Tibial artery (tissue), 4 donors: Measurements from ENCODE around the gene CYP27B1.

Experiments
- DNase-seq, 2 donors: peaks; one replicate each; pipeline ENCODE4 v3.0.0-alpha.2; 2019
- H3K27ac ChIP-seq, 2 donors: fragments of 200-600 bp; sonication (generic) in 1 of 2; 1 replicate in 1 of 2; 2 replicates in 1 of 2; pipeline ENCODE4 v1.5.1; 2018 to 2019; ENCODE audit warnings: mild to moderate bottlenecking in 1 of 2
- H3K27me3 ChIP-seq, 2 donors: fragments of 200-600 bp; sonication (generic) in 1 of 2; one replicate each; pipeline versions ENCODE4 v1.5.1 to v1.6.0; 2016 to 2019
- H3K36me3 ChIP-seq, 3 donors: fragments of 200-600 bp; sonication (generic) in 2 of 3; one replicate each; pipeline ENCODE4 v1.5.1; 2016 to 2019; ENCODE audit warnings: mild to moderate bottlenecking in 2 of 3
- H3K4me1 ChIP-seq, 4 donors: fragments of 200-600 bp; sonication (generic) in 2 of 4; 1 replicate in 3 of 4; 2 replicates in 1 of 4; pipeline ENCODE4 v1.5.1; 2016 to 2019
- H3K4me3 ChIP-seq, 2 donors: fragments of 200-600 bp; sonication (generic) in 1 of 2; 1 replicate in 1 of 2; 2 replicates in 1 of 2; pipeline ENCODE4 v1.5.1; 2018 to 2019; ENCODE audit warnings: mild to moderate bottlenecking in 2 of 2
- H3K9me3 ChIP-seq, 3 donors: fragments of 200-600 bp; sonication (generic) in 1 of 3; one replicate each; pipeline ENCODE4 v1.5.1; 2016 to 2019
- CTCF ChIP-seq, 2 experiments: fragments of 200-600 bp in 1 of 2; fragments of 450-650 bp in 1 of 2; IDR thresholded peaks; one replicate each; pipeline ENCODE4 v1.5.1; 2017 to 2019; ENCODE audit warnings: antibody characterized with exemption in 2 of 2, mild to moderate bottlenecking in 1 of 2, moderate library complexity in 1 of 2
- intact Hi-C: fragments of 100-400 bp; cut with DNase I; formaldehyde crosslinking; loops from one replicate; pipeline ENCODE4 v1.15.0; 2023; ENCODE audit warnings: low total_unique reads

Gene CYP27B1

GRCh38 chr12:57779736-57780135 is 12.9 kb upstream of the CYP27B1 start:
- H3K9me3 ChIP-seq: no peaks in the 10 kb centered on the region
- no peak for DNase-seq
- H3K4me1 ChIP-seq: peaks cover 0 to 18% (median 11%) of the 10 kb centered on the region in 4 donors
- no peak overlapping the region for H3K4me3 ChIP-seq
- H3K27me3 ChIP-seq: no peaks in the 10 kb centered on the region
- no peak for TF ChIP-seq CTCF (IDR thresholded peaks at IDR 0.05)
- H3K27ac ChIP-seq: no peak overlapping the region
- intact Hi-C loops: no loop called here
- peaks cover 0 to 33% (median 0%) of the 10 kb centered on the region in 3 donors for H3K36me3 ChIP-seq

- H3K4me1 ChIP-seq: peaks cover 0 to 15% (median 6%) of the 10 kb centered on the region in 4 donors
- no peaks in the 10 kb centered on the region for H3K27me3 ChIP-seq
- no peaks in the 10 kb centered on the region for H3K9me3 ChIP-seq
- H3K36me3 ChIP-seq: peaks cover 0 to 33% (median 0%) of the 10 kb centered on the region in 3 donors
- no peak for DNase-seq
- H3K27ac ChIP-seq: no peak overlapping the region
- no peak overlapping the region for H3K4me3 ChIP-seq
- no peak for TF ChIP-seq CTCF (IDR thresholded peaks at IDR 0.05)
- intact Hi-C loops: no loop called here
These were observed 11.0 kb upstream of the CYP27B1 start for GRCh38 chr12:57777911-57778310.

GRCh38 chr12:57777367-57777766 is 10.5 kb upstream of the CYP27B1 start:
- Histone ChIP-seq H3K27me3 (no peaks in the 10 kb centered on the region), H3K4me1 (peaks cover 0 to 15% (median 6%) of the 10 kb centered on the region in 4 donors)

GRCh38 chr12:57776247-57776587 is 9.3 kb upstream of the CYP27B1 start:
- H3K36me3 ChIP-seq: peaks cover 0 to 32% (median 0%) of the 10 kb centered on the region in 3 donors
- no peak for TF ChIP-seq CTCF (IDR thresholded peaks at IDR 0.05)
- peaks cover 0 to 14% (median 11%) of the 10 kb centered on the region in 4 donors for H3K4me1 ChIP-seq
- no peaks in the 10 kb centered on the region for H3K27me3 ChIP-seq
- intact Hi-C loops: no loop called here
- no peaks in the 10 kb centered on the region for H3K9me3 ChIP-seq
- H3K27ac ChIP-seq: no peak overlapping the region
- no peak for DNase-seq
- no peak overlapping the region for H3K4me3 ChIP-seq

More at GRCh38 chr12:57777367-57777766, 10.5 kb upstream of the CYP27B1 start:
- no peak overlapping the region for H3K27ac ChIP-seq
- no peaks in the 10 kb centered on the region for H3K9me3 ChIP-seq
- no peak for TF ChIP-seq CTCF (IDR thresholded peaks at IDR 0.05)
- no peak for DNase-seq
- peaks cover 0 to 33% (median 0%) of the 10 kb centered on the region in 3 donors for H3K36me3 ChIP-seq
- H3K4me3 ChIP-seq: no peak overlapping the region
- intact Hi-C loops: no loop called here

- intact Hi-C loops: no loop called here
- peaks cover 0 to 27% (median 0%) of the 10 kb centered on the region in 3 donors for H3K36me3 ChIP-seq
- no peaks in the 10 kb centered on the region for H3K9me3 ChIP-seq
- no peak for TF ChIP-seq CTCF (IDR thresholded peaks at IDR 0.05)
- peaks cover 0 to 20% (median 15%) of the 10 kb centered on the region in 4 donors for H3K4me1 ChIP-seq
- no peaks in the 10 kb centered on the region for H3K27me3 ChIP-seq
- H3K4me3 ChIP-seq: no peak overlapping the region
- no peak overlapping the region for H3K27ac ChIP-seq
- no peak for DNase-seq
These were observed 8.8 kb upstream of the CYP27B1 start for GRCh38 chr12:57775563-57776246.
